Smooth muscle cell (in vitro differentiated cells): ENCODE data around the gene GRM4. TPM values are rescaled to one million over a fixed set of nuclear protein-coding genes. Genes with fewer than 3 reads are reported as not detected.

Experiments
- DNase-seq: peaks from one replicate; lab custom pipeline; 2025; ENCODE audit not compliant: unreplicated experiment; lab: John Stamatoyannopoulos, UW
- H2AFZ ChIP-seq: fragments of 200-600 bp; sonication (generic); 2 replicates; pipeline ENCODE4 v1.6.0; 2016; ENCODE audit warnings: antibody characterized with exemption, low read depth, mild to moderate bottlenecking
- H3F3A ChIP-seq: fragments of 200-600 bp; sonication (generic); 2 replicates; pipeline ENCODE4 v1.6.0; 2017; ENCODE audit warnings: antibody characterized with exemption, low read depth
- H3K27ac ChIP-seq: fragments of 200-600 bp; sonication (generic); 2 replicates; pipeline ENCODE4 v1.5.1; 2016; ENCODE audit warnings: low read depth, mild to moderate bottlenecking
- H3K27me3 ChIP-seq: fragments of 200-600 bp; sonication (generic); 2 replicates; pipeline ENCODE4 v1.6.1; 2016; ENCODE audit warnings: low read depth, mild to moderate bottlenecking
- H3K36me3 ChIP-seq: fragments of 200-600 bp; sonication (generic); 2 replicates; pipeline ENCODE4 v1.5.1; 2016; ENCODE audit warnings: low read depth
- H3K4me1 ChIP-seq: fragments of 200-600 bp; sonication (generic); 2 replicates; pipeline ENCODE4 v1.5.1; 2016; ENCODE audit warnings: low read depth
- H3K4me2 ChIP-seq: fragments of 200-600 bp; sonication (generic); 2 replicates; pipeline ENCODE4 v1.6.0; 2016; ENCODE audit warnings: mild to moderate bottlenecking
- H3K4me3 ChIP-seq: fragments of 200-600 bp; sonication (generic); 2 replicates; pipeline ENCODE4 v1.5.1; 2016; ENCODE audit warnings: mild to moderate bottlenecking
- H3K79me2 ChIP-seq: fragments of 200-600 bp; sonication (generic); 2 replicates; pipeline ENCODE4 v1.6.0; 2016; ENCODE audit warnings: low read depth, mild to moderate bottlenecking
- H3K9ac ChIP-seq: fragments of 200-600 bp; sonication (generic); 2 replicates; pipeline ENCODE4 v1.6.0; 2016; ENCODE audit warnings: low read depth
- H3K9me3 ChIP-seq: fragments of 200-600 bp; sonication (generic); replicated peaks from 2 replicates; pipeline ENCODE4 v1.5.1; 2016; ENCODE audit warnings: low read depth
- H4K20me1 ChIP-seq: fragments of 200-600 bp; sonication (generic); 2 replicates; pipeline ENCODE4 v1.6.0; 2016; ENCODE audit warnings: low read depth
- CTCF ChIP-seq: fragments of 200-600 bp; sonication (generic); IDR thresholded peaks from 2 replicates; pipeline ENCODE4 v1.5.1; 2017; ENCODE audit warnings: borderline replicate concordance, mild to moderate bottlenecking, antibody characterized with exemption; ENCODE audit not compliant: insufficient read depth, poor library complexity, severe bottlenecking
- WGBS: methylation state at CpG from one replicate; pipeline ENCODE4 v1.1.7; 2016; ENCODE audit warnings: low lambda C conversion rate; 5-methylcytosine and 5-hydroxymethylcytosine counted together
- polyA plus RNA-seq: library from polyadenylated mRNA; unstranded; fragments of >200 nt; fragmentation: Nextera tagmentation; extraction: Ambion mirVana; gene quantifications from 2 replicates; pipeline ENCODE4 v1.2.1, GENCODE V29; 2016
- total RNA-seq: library from RNA; depleted of rRNA; stranded (reverse); fragments of >200 nt; gene quantifications from 2 replicates; pipeline ENCODE4 v1.2.3, GENCODE V29; 2014

The GRM4 gene
- total and polyA plus RNA-seq, 2 experiments from 2014 or later: 0.21 TPM; not detected in 1

DNA sequence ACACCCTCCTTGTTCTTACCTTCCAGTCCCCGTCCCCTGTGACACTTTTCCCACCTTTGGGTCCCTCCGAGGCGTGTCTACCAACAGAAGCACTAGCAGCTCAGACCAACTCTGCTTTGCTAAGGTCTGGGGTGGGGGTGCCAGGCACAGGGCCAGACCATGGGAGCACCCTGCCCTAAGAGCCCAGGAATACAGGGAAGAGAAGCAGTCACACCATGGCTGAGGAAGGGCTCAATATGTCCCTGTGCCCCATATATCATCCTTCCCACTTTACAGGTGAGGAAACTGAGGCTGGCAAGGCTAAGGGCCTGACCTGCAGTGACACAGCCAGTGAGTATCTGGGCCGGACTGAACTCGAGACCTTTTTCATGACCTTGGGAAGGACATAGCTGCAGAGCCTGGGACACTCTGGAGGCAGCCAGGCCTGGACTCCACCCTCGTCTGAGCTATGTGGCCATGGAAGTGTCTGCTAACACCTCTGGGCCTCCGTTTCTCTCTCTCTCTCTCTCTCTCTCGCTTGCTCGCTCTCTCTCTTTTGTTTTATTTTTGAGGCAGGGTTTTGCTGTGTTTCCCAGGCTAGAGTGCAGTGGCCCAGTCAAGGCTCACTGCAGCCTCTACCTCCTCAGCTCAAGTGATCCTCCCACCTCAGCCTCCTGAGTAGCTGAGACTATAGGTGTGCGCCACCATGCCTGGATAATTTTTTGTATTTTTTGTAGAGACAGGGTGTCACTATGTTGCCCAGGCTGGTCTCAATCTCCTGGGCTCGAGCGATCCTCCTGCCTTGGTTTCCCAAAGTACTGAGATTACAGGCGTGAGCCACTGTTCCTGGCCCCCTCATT, 156.7 kb downstream of the GRM4 start:
- Histone ChIP-seq H3K9ac (no peak overlapping the region), H3K4me2 (no peak overlapping the region), H3K4me3 (no peak overlapping the region), H3F3A (no peaks in the 10 kb centered on the region), H3K4me1 (peaks cover 7% of the 10 kb centered on the region), H4K20me1 (no peaks in the 10 kb centered on the region), H3K9me3 (no peaks in the 10 kb centered on the region), H3K36me3 (no peaks in the 10 kb centered on the region), H3K27me3 (no peaks in the 10 kb centered on the region), H3K27ac (no peak overlapping the region), H3K79me2 (no peaks in the 10 kb centered on the region), H2AFZ (no peak overlapping the region)
- no peak for TF ChIP-seq CTCF
- WGBS: 92% methylated on average over 12 of the region's 13 CpGs
- DNase-seq: no peak

- Histone ChIP-seq H3K27me3 (no peaks in the 10 kb centered on the region), H2AFZ (no peak overlapping the region), H3K27ac (no peak overlapping the region), H3F3A (no peaks in the 10 kb centered on the region), H3K36me3 (no peaks in the 10 kb centered on the region), H3K79me2 (no peaks in the 10 kb centered on the region), H3K4me1 (peaks cover 7% of the 10 kb centered on the region), H3K9ac (no peak overlapping the region), H4K20me1 (no peaks in the 10 kb centered on the region), H3K4me2 (no peak overlapping the region), H3K4me3 (no peak overlapping the region), H3K9me3 (no peaks in the 10 kb centered on the region)
- WGBS: 58% methylated on average over 14 of the region's 16 CpGs
- no peak for TF ChIP-seq CTCF
- no peak for DNase-seq
Measured at GRCh38 chr6:33988121-33989015, 157.5 kb downstream of the GRM4 start.

DNA sequence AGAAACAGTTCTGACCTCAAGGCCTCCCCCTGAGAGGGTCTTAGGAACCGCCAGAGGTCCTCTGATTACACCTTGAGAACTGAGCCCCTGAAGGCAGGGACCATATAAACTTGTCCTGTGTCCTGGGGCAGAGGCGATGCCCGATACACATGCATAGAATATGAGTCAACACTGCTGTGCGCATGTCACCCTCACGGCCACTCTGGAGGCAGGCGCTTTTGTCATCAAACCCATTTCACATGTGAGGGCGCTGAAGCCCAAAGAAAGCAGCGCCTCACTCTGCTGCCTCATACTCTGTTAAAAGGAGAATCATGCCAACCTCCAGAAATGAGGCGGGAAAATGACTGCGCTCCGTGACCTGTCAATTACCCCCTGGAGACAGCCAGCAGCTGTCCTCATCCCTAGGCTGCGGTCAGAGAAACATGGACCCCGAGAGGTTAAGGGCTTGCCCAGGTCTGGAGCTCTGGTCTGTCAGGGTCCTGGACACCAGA, 158.3 kb downstream of the GRM4 start:
- Histone ChIP-seq H3K27ac (no peak overlapping the region), H3K36me3 (no peaks in the 10 kb centered on the region), H3K4me1 (no peaks in the 10 kb centered on the region), H3K4me2 (no peak overlapping the region), H3K79me2 (no peaks in the 10 kb centered on the region), H2AFZ (no peak overlapping the region), H3K9me3 (no peaks in the 10 kb centered on the region), H3K9ac (no peak overlapping the region), H3K27me3 (no peaks in the 10 kb centered on the region), H4K20me1 (no peaks in the 10 kb centered on the region), H3K4me3 (no peak overlapping the region), H3F3A (no peaks in the 10 kb centered on the region)
- WGBS: 91% methylated on average over 13 of the region's 13 CpGs
- no peak for DNase-seq
- no peak for TF ChIP-seq CTCF
